ENCODE data around the gene PPL. TPM values are rescaled to one million over a fixed set of nuclear protein-coding genes. Genes with fewer than 3 reads are reported as not detected.

PPL gene
- total RNA-seq, 2 donors from 2014 or later, result 0.09 to 0.22 TPM

DNA sequence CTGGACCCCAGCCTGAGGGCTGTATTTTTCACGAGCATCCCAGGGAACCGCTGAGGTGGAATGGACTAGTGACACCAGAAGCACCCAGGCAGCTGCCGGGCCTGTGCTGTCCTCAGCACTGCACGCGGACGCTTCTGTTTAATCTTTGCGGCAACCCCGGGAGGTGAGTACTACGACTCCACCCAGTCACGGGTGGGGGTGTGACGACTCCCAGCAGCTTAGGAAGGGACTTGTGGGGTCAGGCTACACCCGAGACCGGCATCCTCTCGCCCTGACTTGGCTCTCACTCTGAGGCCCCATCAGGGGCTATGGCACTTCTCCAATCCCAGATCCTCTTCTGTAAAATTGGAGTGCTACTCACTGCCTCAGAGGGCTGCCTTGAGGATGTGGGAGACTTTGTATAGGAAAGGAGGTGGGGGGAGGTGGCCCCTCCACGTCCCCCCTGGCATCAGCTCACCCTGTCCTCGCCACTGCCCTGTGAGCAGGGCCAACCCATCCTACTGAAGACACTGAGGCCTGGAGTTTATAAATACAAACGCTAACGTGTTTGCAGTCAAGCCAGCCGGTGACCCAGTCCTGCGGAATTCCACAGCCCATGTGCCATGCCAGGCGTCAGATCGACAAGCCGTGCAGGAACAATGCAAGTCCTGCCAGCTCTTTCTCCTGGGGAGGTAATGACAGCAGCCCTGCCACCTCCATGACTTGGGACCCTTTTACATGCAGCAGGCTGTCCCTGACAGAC is 44.4 kb downstream of the PPL start:
- H3K4me1 Mint-ChIP-seq (ENCODE audit: low read depth), result no peaks in the 10 kb centered on the region
- no peak overlapping the region for H3K27ac Mint-ChIP-seq
- no peak for ATAC-seq (replicated peaks in 1 of 2)
- no peaks in the 10 kb centered on the region for H3K27me3 Mint-ChIP-seq (ENCODE audit: low read depth)
- H3K4me3 Mint-ChIP-seq, result no peak overlapping the region
- no peak for DNase-seq
- no peaks in the 10 kb centered on the region for H3K9me3 Mint-ChIP-seq
- no peaks in the 10 kb centered on the region for H3K36me3 Mint-ChIP-seq (ENCODE audit: insufficient read depth in 2 of 2)

DNA sequence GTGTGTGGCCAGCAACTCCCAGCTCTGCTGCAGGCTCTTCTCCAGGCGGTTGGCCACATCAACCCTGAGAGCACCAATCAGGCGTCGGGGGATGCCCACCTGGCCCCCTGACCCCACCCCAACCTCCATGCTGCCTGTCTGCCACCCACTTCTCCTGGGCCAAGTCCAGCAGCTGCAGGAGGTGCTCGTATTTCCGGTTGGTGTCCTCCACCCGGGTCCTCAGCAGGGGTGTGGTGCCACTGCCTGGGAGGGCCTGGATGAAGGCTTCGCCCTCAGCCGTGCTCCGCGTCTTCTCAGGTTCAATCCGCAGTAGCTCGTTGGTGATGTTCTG is 45.1 kb downstream of the PPL start:
- H3K4me3 Mint-ChIP-seq, result no peak overlapping the region
- ATAC-seq (replicated peaks in 1 of 2) (no peak), DNase-seq (no peak)
- H3K4me1 Mint-ChIP-seq (ENCODE audit: low read depth), result no peaks in the 10 kb centered on the region
- no peaks in the 10 kb centered on the region for H3K27me3 Mint-ChIP-seq (ENCODE audit: low read depth)
- no peaks in the 10 kb centered on the region for H3K36me3 Mint-ChIP-seq (ENCODE audit: insufficient read depth in 2 of 2)
- no peaks in the 10 kb centered on the region for H3K9me3 Mint-ChIP-seq
- no peak overlapping the region for H3K27ac Mint-ChIP-seq

DNA sequence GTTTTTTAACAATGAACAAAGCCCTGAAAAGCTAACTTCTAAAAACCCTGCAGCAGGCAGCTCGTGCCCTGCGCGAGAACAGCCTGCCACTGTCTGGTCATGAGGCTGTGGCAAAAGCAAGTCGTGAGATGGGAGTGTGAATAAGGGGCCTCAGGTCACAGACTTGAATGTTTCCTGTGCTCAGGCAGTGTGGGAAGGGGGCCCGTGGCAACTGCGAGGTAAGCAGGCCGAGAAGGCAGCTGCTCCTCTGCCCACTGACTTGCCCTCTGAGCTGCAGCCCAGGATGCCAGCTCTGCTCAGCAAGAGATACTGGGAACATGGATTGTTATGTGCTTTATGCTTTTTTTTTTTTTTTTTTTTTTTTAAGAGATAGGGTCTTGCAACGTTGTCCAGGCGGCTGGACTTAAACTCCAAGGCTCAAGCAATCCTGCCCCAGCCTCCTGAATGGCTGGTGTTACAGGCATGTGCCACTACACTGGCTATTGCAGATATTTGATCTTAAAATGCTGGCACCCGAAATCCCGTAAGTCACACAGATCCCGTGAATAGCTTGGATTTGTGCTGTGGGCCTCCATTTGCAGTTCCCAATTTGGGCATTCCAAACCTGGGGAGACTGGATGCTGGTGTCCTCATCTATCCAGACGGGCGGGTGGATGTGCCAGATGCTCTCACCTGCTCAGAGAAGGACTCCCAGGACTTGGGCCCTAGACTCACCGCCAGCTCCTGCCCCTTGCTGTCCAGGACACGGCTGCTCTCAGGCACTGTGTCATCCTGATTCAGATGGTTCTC is 45.7 kb downstream of the PPL start:
- no peaks in the 10 kb centered on the region for H3K27me3 Mint-ChIP-seq (ENCODE audit: low read depth)
- no peak overlapping the region for H3K27ac Mint-ChIP-seq
- DNase-seq (no peak), ATAC-seq (replicated peaks in 1 of 2) (no peak)
- H3K36me3 Mint-ChIP-seq (ENCODE audit: insufficient read depth in 2 of 2), result no peaks in the 10 kb centered on the region
- no peaks in the 10 kb centered on the region for H3K9me3 Mint-ChIP-seq
- no peak overlapping the region for H3K4me3 Mint-ChIP-seq
- no peaks in the 10 kb centered on the region for H3K4me1 Mint-ChIP-seq (ENCODE audit: low read depth)

DNA sequence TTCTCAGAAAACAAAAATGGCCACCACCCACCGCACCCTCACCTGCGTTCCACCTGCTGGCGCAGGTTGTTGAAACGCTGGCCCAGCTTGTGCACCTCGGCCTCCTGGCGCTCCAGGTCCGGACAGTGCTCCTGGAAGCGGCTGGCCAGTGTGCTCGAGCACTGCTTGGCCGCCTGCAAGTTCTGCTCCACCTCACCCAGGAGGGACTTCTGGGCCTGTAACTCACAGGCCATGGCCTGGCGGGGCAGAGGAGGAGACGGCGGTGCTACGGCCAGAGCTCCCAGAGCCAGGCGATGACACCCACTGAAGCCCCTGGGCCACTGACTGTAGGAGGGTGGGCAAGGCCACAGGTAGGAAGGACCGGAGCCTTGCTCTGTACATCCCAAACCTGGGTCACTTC is 46.3 kb downstream of the PPL start:
- Mint-ChIP-seq H3K9me3 (no peaks in the 10 kb centered on the region), H3K4me1 (ENCODE audit: low read depth) (no peaks in the 10 kb centered on the region), H3K27ac (no peak overlapping the region), H3K27me3 (ENCODE audit: low read depth) (no peaks in the 10 kb centered on the region), H3K36me3 (ENCODE audit: insufficient read depth in 2 of 2) (peaks cover 0 to 2% of the 10 kb centered on the region in 2 donors), H3K4me3 (no peak overlapping the region)
- ATAC-seq (replicated peaks in 1 of 2) (no peak), DNase-seq (no peak)

DNA sequence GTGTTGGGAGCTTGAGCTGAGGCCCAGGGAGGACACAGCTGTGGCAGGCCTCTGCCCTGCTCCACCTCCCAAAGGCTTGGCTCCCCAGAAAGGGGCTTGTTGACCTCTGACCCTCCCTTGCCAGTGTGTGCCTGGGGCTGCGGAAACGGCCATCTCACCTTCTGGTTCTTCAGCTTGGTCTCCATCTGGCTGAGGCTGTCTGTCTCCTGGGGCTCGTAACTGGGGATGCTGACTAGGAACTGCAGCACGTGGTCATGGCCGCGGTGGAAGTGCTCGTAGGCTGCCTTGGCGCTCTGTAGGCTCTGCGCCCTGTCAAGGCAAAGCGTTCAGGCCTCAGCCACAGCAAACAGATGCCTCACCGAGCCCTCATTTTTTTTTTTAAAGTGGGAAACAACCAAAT is 46.9 kb downstream of the PPL start:
- no peak for ATAC-seq (replicated peaks in 1 of 2)
- H3K9me3 Mint-ChIP-seq, result no peaks in the 10 kb centered on the region
- no peaks in the 10 kb centered on the region for H3K4me1 Mint-ChIP-seq (ENCODE audit: low read depth)
- H3K27ac Mint-ChIP-seq, result no peak overlapping the region
- no peaks in the 10 kb centered on the region for H3K27me3 Mint-ChIP-seq (ENCODE audit: low read depth)
- no peak overlapping the region for H3K4me3 Mint-ChIP-seq
- peaks cover 0 to 5% of the 10 kb centered on the region in 2 donors for H3K36me3 Mint-ChIP-seq (ENCODE audit: insufficient read depth in 2 of 2)
- DNase-seq, result no peak

DNA sequence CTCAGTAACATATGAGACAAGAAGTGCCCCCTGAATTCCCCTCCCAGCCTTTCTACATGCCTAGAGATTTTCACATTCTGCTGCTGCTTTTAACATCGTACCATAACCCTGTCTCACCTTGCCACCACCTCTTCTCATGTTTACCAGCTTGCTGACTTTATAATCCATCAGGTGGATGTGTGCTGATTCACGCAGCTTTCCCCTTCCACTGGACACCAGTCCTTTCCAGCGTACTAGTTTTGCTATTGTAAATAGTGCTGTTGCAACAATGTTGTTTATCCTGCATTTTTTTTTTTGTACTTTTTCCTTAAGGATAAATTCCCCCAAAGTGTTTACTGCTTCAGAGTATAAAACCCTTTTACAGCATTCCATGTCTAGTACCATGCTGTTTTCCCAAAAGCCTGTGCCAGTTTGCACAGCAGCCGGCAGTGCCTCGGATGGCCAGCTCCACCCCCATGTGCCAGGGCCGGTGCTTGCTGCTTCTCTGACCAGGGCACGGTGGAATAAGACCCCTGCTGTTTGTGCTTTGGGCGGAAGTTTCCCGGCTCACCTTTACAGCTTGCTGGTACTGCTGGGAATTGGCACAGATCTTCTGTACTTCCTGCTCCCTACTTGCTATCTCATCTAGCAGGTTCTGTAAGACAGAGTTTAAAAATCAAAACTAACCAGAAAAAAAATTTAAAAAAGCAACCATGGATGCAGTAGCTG is 48.4 kb downstream of the PPL start:
- no peak overlapping the region for H3K27ac Mint-ChIP-seq
- no peaks in the 10 kb centered on the region for H3K9me3 Mint-ChIP-seq
- no peaks in the 10 kb centered on the region for H3K4me1 Mint-ChIP-seq (ENCODE audit: low read depth)
- no peaks in the 10 kb centered on the region for H3K27me3 Mint-ChIP-seq (ENCODE audit: low read depth)
- ATAC-seq (replicated peaks in 1 of 2) (no peak), DNase-seq (no peak)
- H3K36me3 Mint-ChIP-seq (ENCODE audit: insufficient read depth in 2 of 2), result peaks cover 3 to 12% of the 10 kb centered on the region in 2 donors
- H3K4me3 Mint-ChIP-seq, result no peak overlapping the region

DNA sequence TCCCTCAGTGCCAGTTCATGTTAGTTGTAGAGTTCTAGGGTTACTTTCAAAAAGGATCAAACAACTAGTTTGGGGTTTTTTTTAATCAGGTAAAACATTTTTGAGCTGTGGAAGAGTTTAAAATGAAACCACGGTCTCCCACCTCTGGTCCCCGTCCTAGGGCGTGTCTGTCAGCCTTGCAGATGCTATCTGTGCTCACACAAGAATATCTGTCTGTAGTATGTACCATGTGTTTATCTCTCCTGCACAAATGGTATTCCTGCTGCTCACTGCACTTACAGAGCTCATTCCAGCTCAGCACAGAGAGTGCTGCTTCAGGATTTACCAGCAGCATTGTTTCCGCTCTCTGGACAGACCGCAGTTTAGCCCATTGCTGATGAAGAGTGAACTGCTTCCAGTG is 50.8 kb downstream of the PPL start:
- ATAC-seq (replicated peaks in 1 of 2) (no peak), DNase-seq (no peak)
- no peaks in the 10 kb centered on the region for H3K9me3 Mint-ChIP-seq
- H3K36me3 Mint-ChIP-seq (ENCODE audit: insufficient read depth in 2 of 2), result peaks cover 5 to 18% of the 10 kb centered on the region in 2 donors
- H3K27me3 Mint-ChIP-seq (ENCODE audit: low read depth), result no peaks in the 10 kb centered on the region
- no peak overlapping the region for H3K4me3 Mint-ChIP-seq
- H3K4me1 Mint-ChIP-seq (ENCODE audit: low read depth), result no peaks in the 10 kb centered on the region
- H3K27ac Mint-ChIP-seq, result no peak overlapping the region

DNA sequence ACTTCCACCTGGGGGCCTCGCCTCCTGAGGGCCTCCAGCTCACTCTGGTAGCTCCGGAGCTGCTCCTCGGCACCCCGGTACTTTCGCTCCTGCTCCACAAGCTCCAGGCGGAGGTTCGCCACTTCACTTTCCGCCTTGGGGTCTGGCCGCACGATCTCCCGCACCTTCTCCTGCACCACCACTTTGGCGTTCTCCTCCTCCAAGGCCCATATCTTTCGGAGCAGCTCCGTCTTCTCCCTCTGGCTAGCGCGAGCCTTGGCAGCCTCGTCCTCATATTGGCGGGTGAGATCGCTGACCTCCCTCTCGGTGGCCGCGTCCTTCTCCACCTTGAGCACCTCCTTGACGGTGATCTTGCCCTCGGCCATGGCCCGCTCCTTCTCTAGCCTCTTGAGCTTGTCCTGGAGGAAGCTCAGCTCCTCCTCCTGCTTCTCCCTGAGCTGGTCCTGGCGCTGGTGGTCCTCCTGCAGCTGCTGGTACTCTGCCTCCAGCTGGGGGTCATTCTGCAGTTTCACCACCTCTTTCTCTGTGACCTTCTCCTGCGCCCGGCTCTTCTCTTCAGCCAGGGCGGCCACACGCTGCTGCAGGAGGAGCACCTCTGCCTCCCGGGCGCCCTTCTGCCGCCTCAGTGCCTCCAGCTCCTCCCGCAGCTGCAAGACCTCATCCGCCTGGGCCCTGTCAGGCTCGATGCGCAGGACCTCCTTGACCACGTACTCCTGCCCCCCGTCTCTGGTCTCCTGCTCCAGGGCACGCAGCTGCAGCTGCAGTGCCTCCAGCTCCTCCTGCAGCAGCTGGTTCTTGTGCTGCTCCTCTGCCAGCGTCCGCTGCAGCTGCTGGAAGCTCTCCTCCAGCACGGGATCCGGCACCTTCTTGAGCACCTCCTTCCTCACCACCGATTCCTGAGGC is 51.7 kb downstream of the PPL start:
- no peak overlapping the region for H3K27ac Mint-ChIP-seq
- ATAC-seq (replicated peaks in 1 of 2) (no peak), DNase-seq (no peak)
- H3K4me1 Mint-ChIP-seq (ENCODE audit: low read depth), result no peaks in the 10 kb centered on the region
- H3K9me3 Mint-ChIP-seq, result no peaks in the 10 kb centered on the region
- H3K36me3 Mint-ChIP-seq (ENCODE audit: insufficient read depth in 2 of 2), result peaks cover 5 to 18% of the 10 kb centered on the region in 2 donors
- H3K27me3 Mint-ChIP-seq (ENCODE audit: low read depth), result no peaks in the 10 kb centered on the region
- no peak overlapping the region for H3K4me3 Mint-ChIP-seq

DNA sequence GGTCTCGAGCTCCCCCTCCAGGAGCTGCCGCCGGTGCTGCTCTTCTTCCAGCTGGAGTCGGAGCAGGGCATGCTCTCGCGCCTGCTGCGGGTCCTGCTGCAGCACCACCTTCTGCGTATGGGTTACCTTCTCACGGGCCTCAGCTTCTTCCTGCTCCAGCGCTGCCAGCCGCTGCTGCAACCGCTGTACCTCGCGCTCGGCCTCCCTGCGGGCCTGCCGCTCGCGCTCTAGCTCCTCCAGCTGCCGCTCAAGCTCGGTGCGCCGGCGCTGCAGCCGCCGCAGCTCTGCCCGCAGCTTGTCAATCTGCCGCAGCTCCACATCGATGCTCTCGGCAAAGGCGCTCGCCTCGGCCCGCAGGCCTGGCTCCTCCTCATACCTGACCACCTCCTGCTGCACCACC is 52.7 kb downstream of the PPL start:
- no peaks in the 10 kb centered on the region for H3K27me3 Mint-ChIP-seq (ENCODE audit: low read depth)

DNA sequence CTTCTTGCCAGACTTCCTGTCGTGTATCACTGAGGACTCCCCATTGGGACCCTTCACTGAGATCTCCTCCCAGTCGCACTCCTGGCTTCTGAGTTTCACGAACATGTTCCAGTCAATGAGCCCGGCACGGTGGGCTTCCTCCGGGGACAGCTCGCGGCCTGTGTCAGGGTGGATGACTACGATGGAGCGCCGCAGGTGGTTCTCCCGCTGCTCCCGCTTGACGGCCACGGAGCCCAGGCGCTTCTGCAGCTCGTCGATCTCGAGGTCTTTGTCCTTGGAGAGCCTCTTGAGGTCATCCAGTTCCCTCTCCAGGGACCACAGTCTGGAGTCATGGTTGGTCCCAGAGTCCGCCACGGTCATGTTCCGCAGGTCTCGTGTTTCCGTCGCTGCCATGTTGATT is 53.4 kb downstream of the PPL start:
- peaks cover 5 to 21% of the 10 kb centered on the region in 2 donors for H3K36me3 Mint-ChIP-seq (ENCODE audit: insufficient read depth in 2 of 2)
- DNase-seq (no peak), ATAC-seq (replicated peaks in 1 of 2) (no peak)
- no peaks in the 10 kb centered on the region for H3K9me3 Mint-ChIP-seq
- H3K27ac Mint-ChIP-seq, result no peak overlapping the region
- H3K4me3 Mint-ChIP-seq, result no peak overlapping the region
- no peaks in the 10 kb centered on the region for H3K27me3 Mint-ChIP-seq (ENCODE audit: low read depth)
- no peaks in the 10 kb centered on the region for H3K4me1 Mint-ChIP-seq (ENCODE audit: low read depth)

More for the DNA sequence above, 52.7 kb downstream of the PPL start:
- Mint-ChIP-seq H3K9me3 (no peaks in the 10 kb centered on the region), H3K36me3 (ENCODE audit: insufficient read depth in 2 of 2) (peaks cover 5 to 18% of the 10 kb centered on the region in 2 donors), H3K4me3 (no peak overlapping the region), H3K27ac (no peak overlapping the region), H3K4me1 (ENCODE audit: low read depth) (no peaks in the 10 kb centered on the region)
- no peak for ATAC-seq (replicated peaks in 1 of 2)
- DNase-seq, result no peak

DNA sequence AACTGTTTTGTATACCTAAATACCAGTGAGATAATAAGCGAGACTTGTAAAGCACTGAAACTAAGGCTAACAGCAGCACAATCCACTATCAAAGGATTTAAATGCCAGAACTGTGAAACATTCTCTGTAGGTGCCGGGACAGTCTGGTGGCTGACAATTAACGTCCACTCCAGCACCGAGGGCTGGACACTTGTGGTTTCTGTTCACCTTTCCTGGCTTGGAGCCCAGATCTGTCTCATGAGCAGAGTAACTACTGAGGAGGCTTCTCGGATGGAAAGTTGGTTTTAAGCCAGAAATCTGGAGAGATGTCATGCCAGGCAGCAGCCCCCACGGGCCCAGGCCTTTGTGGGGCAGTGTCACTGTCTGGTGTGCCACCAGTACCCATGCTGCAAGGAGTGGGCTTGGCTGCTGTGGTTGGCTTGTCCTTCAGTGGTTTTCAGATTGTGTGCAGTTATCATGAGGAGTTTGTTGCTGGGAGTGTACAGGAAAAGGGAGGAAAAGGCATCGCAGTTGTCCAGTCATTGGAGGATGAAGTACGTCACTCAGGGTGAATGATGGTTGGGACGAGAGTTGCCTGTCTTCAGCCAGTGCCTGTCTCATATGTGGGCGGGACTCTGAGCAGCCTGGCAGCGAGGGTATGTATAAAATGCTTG is 54.2 kb downstream of the PPL start:
- peaks cover 5 to 21% of the 10 kb centered on the region in 2 donors for H3K36me3 Mint-ChIP-seq (ENCODE audit: insufficient read depth in 2 of 2)
- H3K9me3 Mint-ChIP-seq, result no peaks in the 10 kb centered on the region
- H3K4me1 Mint-ChIP-seq (ENCODE audit: low read depth), result no peaks in the 10 kb centered on the region
- H3K27ac Mint-ChIP-seq, result no peak overlapping the region
- DNase-seq (no peak), ATAC-seq (replicated peaks in 1 of 2) (no peak)
- no peaks in the 10 kb centered on the region for H3K27me3 Mint-ChIP-seq (ENCODE audit: low read depth)
- no peak overlapping the region for H3K4me3 Mint-ChIP-seq

DNA sequence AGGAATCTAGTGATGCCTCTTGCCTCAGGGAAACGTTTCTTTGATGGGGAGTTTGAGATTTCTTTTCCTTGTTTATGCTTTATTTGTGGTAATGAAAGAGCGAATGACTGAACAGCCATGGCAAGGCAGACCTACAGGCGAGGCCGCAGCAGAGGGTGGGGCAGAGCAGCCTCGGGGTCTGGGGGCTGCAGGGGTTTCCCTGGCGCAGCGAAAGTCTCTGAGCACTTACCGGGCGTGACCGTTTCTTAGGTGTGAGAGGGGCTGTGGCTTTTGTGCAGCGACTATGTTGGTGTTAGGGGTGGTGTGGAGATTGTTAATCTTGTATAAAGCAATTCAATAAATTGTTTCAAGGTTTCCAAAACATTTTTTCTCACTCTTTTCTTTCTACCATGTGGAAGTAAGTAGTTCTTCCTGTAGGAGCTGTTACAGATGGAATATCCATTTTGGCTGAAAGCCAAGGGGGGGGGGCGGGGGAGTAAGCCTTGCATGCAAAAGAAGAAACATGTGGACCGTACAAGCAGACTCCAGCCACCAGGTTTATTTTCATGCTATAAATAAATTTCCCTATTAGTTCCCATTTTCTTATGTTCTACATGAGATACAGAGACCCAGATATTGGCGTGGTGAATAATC is 54.8 kb downstream of the PPL start:
- ATAC-seq (replicated peaks in 1 of 2) (no peak), DNase-seq (no peak)
- H3K4me1 Mint-ChIP-seq (ENCODE audit: low read depth), result no peaks in the 10 kb centered on the region
- no peaks in the 10 kb centered on the region for H3K27me3 Mint-ChIP-seq (ENCODE audit: low read depth)
- H3K36me3 Mint-ChIP-seq (ENCODE audit: insufficient read depth in 2 of 2), result peaks cover 5 to 21% of the 10 kb centered on the region in 2 donors
- H3K9me3 Mint-ChIP-seq, result no peaks in the 10 kb centered on the region
- no peak overlapping the region for H3K4me3 Mint-ChIP-seq
- no peak overlapping the region for H3K27ac Mint-ChIP-seq
